Retinal pigment epithelial cell (primary cell): ENCODE data around the gene AMTN.
"Not testable (repeated sequence)": the region's sequence is repeated elsewhere in the genome, so short reads cannot be mapped to it uniquely, and the experiment has no call there.

ENCODE experiments used
- DNase-seq: peaks from one replicate; pipeline ENCODE4 v3.0.0-alpha.2; 2010; ENCODE audit warnings: low read depth
- H3K4me3 ChIP-seq: 2 replicates; pipeline ENCODE4 v1.5.1; 2011; ENCODE audit warnings: mild to moderate bottlenecking, low read length, control low read depth, moderate library complexity
- CTCF ChIP-seq: conservative IDR thresholded peaks from 2 replicates; pipeline ENCODE4 v1.5.1; 2011; ENCODE audit warnings: low read depth, low read length, control low read depth, inconsistent platforms

The AMTN gene

GRCh38 chr4:70518269-70518668 lies at the start of gene AMTN:
TSS of gene AMTN (plus strand) at chr4:70518569. CDS start at chr4:70518778, 209 bp downstream.
- H3K4me3 ChIP-seq, result no peak within 1 kb of the TSS
- DNase-seq, result no peak
- TF ChIP-seq CTCF, result no peak

- no peak within 1 kb of the TSS for H3K4me3 ChIP-seq
- DNase-seq, result no peak
- no peak for TF ChIP-seq CTCF
These were observed 46.5 kb upstream of the AMTN start, which contains the start of gene MUC7 for GRCh38 chr4:70471897-70472296. TSS of gene MUC7 (plus strand) at chr4:70472197. CDS start at chr4:70474022, 1,825 bp downstream.

- no peak overlapping the region for H3K4me3 ChIP-seq
- DNase-seq, result no peak
- no peak for TF ChIP-seq CTCF
These were observed 44.7 kb upstream of the AMTN start for GRCh38 chr4:70473679-70474078.

- DNase-seq, result no peak
- TF ChIP-seq CTCF, result no peak
These were observed 29.6 kb upstream of the AMTN start for GRCh38 chr4:70488748-70489147.

GRCh38 chr4:70496231-70496630 lies 22.1 kb upstream of the AMTN start:
- no peak overlapping the region for H3K4me3 ChIP-seq
- no peak for DNase-seq
- no peak for TF ChIP-seq CTCF

More at GRCh38 chr4:70488748-70489147, 29.6 kb upstream of the AMTN start:
- H3K4me3 ChIP-seq, result no peak overlapping the region

GRCh38 chr4:70501838-70502237 lies 16.5 kb upstream of the AMTN start:
- not testable (repeated sequence) for H3K4me3 ChIP-seq, DNase-seq

GRCh38 chr4:70504733-70505132 lies 13.6 kb upstream of the AMTN start:
- no peak for DNase-seq
- H3K4me3 ChIP-seq, result no peak overlapping the region
- no peak for TF ChIP-seq CTCF
